Body of pancreas (tissue), 4 donors: ENCODE results near the gene SLC38A3.

Source experiments
- CTCF ChIP-seq, 7 experiments: fragments of 450-650 bp in 4 of 7; fragments of 200-600 bp in 3 of 7; sonication (generic) in 3 of 7; IDR thresholded peaks; one replicate each; pipeline ENCODE4 v1.5.1; 2016 to 2019; ENCODE audit warnings: antibody characterized with exemption in 7 of 7
- POLR2A ChIP-seq, 3 donors: fragments of 450-650 bp; IDR thresholded peaks; one replicate each; pipeline ENCODE4 v1.6.1; 2016; ENCODE audit warnings: antibody characterized with exemption in 3 of 3, mild to moderate bottlenecking in 2 of 3

GRCh38 chr3:50266017-50266416, 60.9 kb downstream of the SLC38A3 start:
- TF ChIP-seq POLR2A (IDR thresholded peaks at IDR 0.05) (no peak), CTCF (IDR thresholded peaks at IDR 0.05) (no peak)
